GM12878 (cell line): ENCODE measurements around the gene PDE8B. TPM values are rescaled to one million over a fixed set of nuclear protein-coding genes. Genes with fewer than 3 reads are reported as not detected.

Experiments
- ATAC-seq: fragments of 200-7000 bp; cut with Tn5 transposase; 3 replicates; pipeline ENCODE4 v1.9.1; 2020; ENCODE audit warnings: mild to moderate bottlenecking, moderate library complexity
- BruUV-seq: library from RNA; stranded (reverse); fragments of 400-500 nt; replicated peaks from 2 replicates; lab custom pipeline; 2021; lab: Mats Ljungman, UMichigan
- CTCF ChIA-PET: fragments of 300-600 bp; sonication (Branson Sonifier 250); formaldehyde crosslinking; extraction: SDS; loops from one replicate; lab custom pipeline; 2021; ENCODE audit warnings: inconsistent platforms; lab: Yijun Ruan, JAX
- POLR2A ChIA-PET: fragments of 350-600 bp; formaldehyde crosslinking; extraction: SDS; loops from one replicate; lab custom pipeline; 2021; ENCODE audit warnings: inconsistent platforms; lab: Charles Lee
- RAD21 ChIA-PET: fragments of 300-600 bp; sonication (Branson Sonifier 250); formaldehyde crosslinking; loops from one replicate; lab custom pipeline; 2023; ENCODE audit warnings: antibody characterized with exemption; ENCODE audit not compliant: unreplicated experiment; lab: Charles Lee
- SMC1A ChIA-PET: fragments of 300-600 bp; sonication (Branson Sonifier 250); formaldehyde crosslinking; loops from one replicate; lab custom pipeline; 2023; ENCODE audit not compliant: unreplicated experiment, uncharacterized antibody; lab: Charles Lee
- DNase-seq: peaks from one replicate; pipeline ENCODE4 v3.0.0-alpha.2; 2011; ENCODE audit warnings: low read depth, low spot score
- FAIRE-seq: peaks from 3 replicates; lab custom pipeline; 2011; peaks lifted over from hg19 to GRCh38; lab: Jason Lieb, UNC
- H2AFZ ChIP-seq: 2 replicates; pipeline ENCODE4 v1.6.0; 2011; ENCODE audit warnings: low read depth, low read length, control low read depth; ENCODE audit not compliant: control insufficient read depth
- H3K27ac ChIP-seq: 2 replicates; pipeline ENCODE4 v1.5.1; 2011; ENCODE audit warnings: control low read depth; ENCODE audit not compliant: control insufficient read depth, insufficient read depth
- H3K27me3 ChIP-seq, 2 experiments: replicated peaks in 1 of 2; 2 replicates each; pipeline versions ENCODE4 v1.6.0 to v1.6.1; 2011; ENCODE audit warnings: low read length in 1 of 2; ENCODE audit not compliant: control insufficient read depth in 2 of 2, insufficient read depth in 2 of 2
- H3K36me3 ChIP-seq, 2 experiments: 2 replicates each; pipeline ENCODE4 v1.5.1; 2011; ENCODE audit warnings: low read length in 1 of 2; ENCODE audit not compliant: control insufficient read depth in 2 of 2, insufficient read depth in 2 of 2
- H3K4me1 ChIP-seq: 2 replicates; pipeline ENCODE4 v1.6.1; 2011; ENCODE audit warnings: mild to moderate bottlenecking, low read length, moderate library complexity, mixed read lengths; ENCODE audit not compliant: control insufficient read depth, insufficient read depth
- H3K4me2 ChIP-seq: 2 replicates; pipeline ENCODE4 v1.6.0; 2011; ENCODE audit warnings: control low read depth; ENCODE audit not compliant: control insufficient read depth, insufficient read depth
- H3K4me3 ChIP-seq: fragments of 200-600 bp; sonication (generic); 2 replicates; pipeline ENCODE4 v1.5.1; 2016
- H3K79me2 ChIP-seq: 2 replicates; pipeline ENCODE4 v1.6.0; 2011; ENCODE audit warnings: low read length; ENCODE audit not compliant: control insufficient read depth, insufficient read depth
- H3K9ac ChIP-seq: 2 replicates; pipeline ENCODE4 v1.8.0; 2011; ENCODE audit warnings: low read length, control low read depth, mixed read lengths; ENCODE audit not compliant: control insufficient read depth, insufficient read depth
- H3K9me3 ChIP-seq: replicated peaks from 3 replicates; pipeline ENCODE4 v1.5.1; 2011; ENCODE audit warnings: mild to moderate bottlenecking, low read length; ENCODE audit not compliant: control insufficient read depth, insufficient read depth
- H4K20me1 ChIP-seq: 2 replicates; pipeline ENCODE4 v1.6.0; 2011; ENCODE audit not compliant: control insufficient read depth, insufficient read depth
- GABPA ChIP-seq: IDR thresholded peaks from 2 replicates; pipeline ENCODE4 v1.6.1; 2014; ENCODE audit warnings: antibody characterized with exemption, low read depth, mild to moderate bottlenecking, inconsistent platforms
- ZNF217 ChIP-seq: fragments of 450-650 bp; IDR thresholded peaks from 2 replicates; pipeline ENCODE4 v1.6.1; 2017; ENCODE audit warnings: antibody characterized with exemption, mild to moderate bottlenecking
- ZNF592 ChIP-seq: fragments of 450-650 bp; IDR thresholded peaks from 2 replicates; pipeline ENCODE4 v1.6.1; 2017; ENCODE audit warnings: mild to moderate bottlenecking, moderate library complexity
- WGBS: methylation state at CpG from one replicate; pipeline ENCODE4 v1.1.6; 2016; ENCODE audit warnings: low lambda C conversion rate; ENCODE audit not compliant: insufficient replicate concordance, insufficient coverage; ENCODE audit errors: missing lambda C conversion rate; 5-methylcytosine and 5-hydroxymethylcytosine counted together
- in situ Hi-C: fragments of 300-500 bp; cut with MboI; formaldehyde crosslinking; loops from 9 replicates; pipeline ENCODE4 v1.14.3; 2018; ENCODE audit warnings: mixed read lengths
- intact Hi-C: fragments of 100-400 bp; cut with micrococcal nuclease; formaldehyde crosslinking; loops from one replicate; pipeline ENCODE4 v1.14.2; 2022; ENCODE audit not compliant: unreplicated experiment
- polyA plus RNA-seq, 11 experiments: library from polyadenylated mRNA; depleted of rRNA in 4 of 11; unstranded in 6 of 11; stranded (reverse) in 5 of 11; fragments of >200 nt; fragmentation: Nextera tagmentation in 4 of 11; fragmentation: Illumina TruSeq in 1 of 11; extraction: Ambion mirVana in 4 of 11; extraction: Trizol in 1 of 11; gene quantifications; 1 replicate in 1 of 11; 2 replicates in 10 of 11; pipeline versions ENCODE4 v1.2.1 to v1.2.3, GENCODE V29; 2011 to 2016; ENCODE audit warnings: inconsistent platforms in 2 of 11, missing spikeins in 2 of 11, low read depth in 1 of 11
- total RNA-seq, 4 experiments: library from RNA; depleted of rRNA in 3 of 4; stranded (reverse); fragments of >200 nt in 3 of 4; fragmentation: Illumina TruSeq in 1 of 4; extraction: Trizol in 1 of 4; gene quantifications; 2 replicates each; pipeline versions ENCODE4 v1.2.1 to v1.2.3, GENCODE V29; 2013 to 2021

PDE8B gene
- total and polyA plus RNA-seq, 10 of the 15 experiments (the other 5 are each of a cell fraction or from before 2014, with no cell fraction given) = 0.03 to 0.44 (median 0.20) TPM; not detected in 3

- TF ChIP-seq ZNF592 = no peak
- TF ChIP-seq ZNF217 = no peak
These were observed 95.5 kb downstream of the PDE8B start (continued) for GRCh38 chr5:77305956-77306355.

DNA sequence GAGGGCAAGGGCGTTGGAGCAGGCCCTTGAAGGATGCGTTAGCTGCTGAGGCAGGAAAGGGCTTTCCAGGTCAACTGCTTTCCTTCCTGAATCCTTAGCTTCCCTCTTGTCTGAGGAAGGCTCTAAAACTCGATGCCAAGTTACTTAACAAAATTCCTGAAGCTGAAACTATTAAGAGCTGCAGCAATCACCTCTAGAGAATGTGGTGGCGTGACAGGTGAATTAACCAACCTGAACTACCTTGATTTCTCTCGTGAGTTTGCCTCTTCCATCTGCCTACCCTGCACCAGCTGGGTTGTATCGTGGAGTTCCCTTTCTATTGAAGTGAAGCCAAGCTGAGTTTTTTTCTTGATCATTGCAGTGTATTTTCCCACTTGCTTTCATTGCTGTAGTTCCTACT is 96.1 kb downstream of the PDE8B start:
- CTCF ChIA-PET = no interaction called here
- 31% methylated on average over 6 of the region's 6 CpGs for WGBS

More for the DNA sequence above, 96.1 kb downstream of the PDE8B start:
- Histone ChIP-seq H3K79me2 (no peaks in the 10 kb centered on the region), H3K4me1 (no peaks in the 10 kb centered on the region), H3K27ac (no peak overlapping the region), H3K36me3 (no peaks in the 10 kb centered on the region), H3K4me2 (no peak overlapping the region), H3K4me3 (no peak overlapping the region), H3K9ac (no peak overlapping the region), H2AFZ (no peak overlapping the region), H3K27me3 (no peaks in the 10 kb centered on the region), H4K20me1 (no peaks in the 10 kb centered on the region), H3K9me3 (no peaks in the 10 kb centered on the region)
- DNase-seq (no peak), ATAC-seq (no peak), FAIRE-seq (no peak)
- in situ Hi-C loops (no loop called here), intact Hi-C loops (no loop called here)
- ChIA-PET POLR2A (no interaction called here), RAD21 (no interaction called here), SMC1A (no interaction called here)
- TF ChIP-seq GABPA = no peak
- no TSS peak for BruUV-seq
